ENCODE results near the gene BCOR. TPM values are rescaled to one million over a fixed set of nuclear protein-coding genes. Genes with fewer than 3 reads are reported as not detected.

The BCOR gene
- total and polyA plus RNA-seq, 9 of the 15 experiments (the other 6 are each of a cell fraction or from before 2014, with no cell fraction given) = 27.5 to 113 (median 37.6) TPM

DNA sequence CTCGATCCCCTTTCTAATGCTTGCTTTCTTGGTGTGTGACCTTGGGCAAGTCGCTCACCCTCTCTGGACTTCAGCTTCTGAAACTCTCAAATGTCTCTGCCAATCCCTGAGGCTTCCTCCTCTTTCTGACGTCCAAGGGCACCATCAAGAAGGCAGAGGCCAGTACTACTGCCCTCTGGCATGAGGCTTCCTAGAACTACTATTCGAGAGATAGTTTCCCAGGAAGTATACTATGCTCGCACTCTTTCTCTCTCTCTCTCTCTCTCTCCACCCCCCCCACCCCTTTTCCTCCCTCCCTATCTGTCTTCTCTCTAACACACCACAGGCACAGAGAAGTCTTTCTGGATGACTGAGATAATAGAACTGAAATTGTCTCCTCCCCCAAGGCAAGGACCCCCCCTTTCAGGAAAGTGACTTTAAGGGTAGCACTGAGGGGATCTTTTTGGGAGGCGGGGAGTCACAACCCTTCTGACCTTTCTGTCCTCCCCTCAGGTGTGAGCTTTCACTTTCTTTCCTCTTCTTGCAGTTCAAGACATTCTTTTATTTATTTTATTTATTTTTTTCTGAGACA, 20.0 kb upstream of the BCOR start (continued):
- TF ChIP-seq, protein P1, sequence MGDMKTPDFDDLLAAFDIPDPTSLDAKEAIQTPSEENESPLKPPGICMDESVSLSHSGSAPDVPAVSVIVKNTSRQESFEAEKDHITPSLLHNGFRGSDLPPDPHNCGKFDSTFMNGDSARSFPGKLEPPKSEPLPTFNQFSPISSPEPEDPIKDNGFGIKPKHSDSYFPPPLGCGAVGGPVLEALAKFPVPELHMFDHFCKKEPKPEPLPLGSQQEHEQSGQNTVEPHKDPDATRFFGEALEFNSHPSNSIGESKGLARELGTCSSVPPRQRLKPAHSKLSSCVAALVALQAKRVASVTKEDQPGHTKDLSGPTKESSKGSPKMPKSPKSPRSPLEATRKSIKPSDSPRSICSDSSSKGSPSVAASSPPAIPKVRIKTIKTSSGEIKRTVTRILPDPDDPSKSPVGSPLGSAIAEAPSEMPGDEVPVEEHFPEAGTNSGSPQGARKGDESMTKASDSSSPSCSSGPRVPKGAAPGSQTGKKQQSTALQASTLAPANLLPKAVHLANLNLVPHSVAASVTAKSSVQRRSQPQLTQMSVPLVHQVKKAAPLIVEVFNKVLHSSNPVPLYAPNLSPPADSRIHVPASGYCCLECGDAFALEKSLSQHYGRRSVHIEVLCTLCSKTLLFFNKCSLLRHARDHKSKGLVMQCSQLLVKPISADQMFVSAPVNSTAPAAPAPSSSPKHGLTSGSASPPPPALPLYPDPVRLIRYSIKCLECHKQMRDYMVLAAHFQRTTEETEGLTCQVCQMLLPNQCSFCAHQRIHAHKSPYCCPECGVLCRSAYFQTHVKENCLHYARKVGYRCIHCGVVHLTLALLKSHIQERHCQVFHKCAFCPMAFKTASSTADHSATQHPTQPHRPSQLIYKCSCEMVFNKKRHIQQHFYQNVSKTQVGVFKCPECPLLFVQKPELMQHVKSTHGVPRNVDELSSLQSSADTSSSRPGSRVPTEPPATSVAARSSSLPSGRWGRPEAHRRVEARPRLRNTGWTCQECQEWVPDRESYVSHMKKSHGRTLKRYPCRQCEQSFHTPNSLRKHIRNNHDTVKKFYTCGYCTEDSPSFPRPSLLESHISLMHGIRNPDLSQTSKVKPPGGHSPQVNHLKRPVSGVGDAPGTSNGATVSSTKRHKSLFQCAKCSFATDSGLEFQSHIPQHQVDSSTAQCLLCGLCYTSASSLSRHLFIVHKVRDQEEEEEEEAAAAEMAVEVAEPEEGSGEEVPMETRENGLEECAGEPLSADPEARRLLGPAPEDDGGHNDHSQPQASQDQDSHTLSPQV (IDR thresholded peaks at IDR 0.05) = peak; percentile 79
- TF ChIP-seq ETV1 (tag; conservative IDR thresholded peaks at IDR 0.05; ENCODE audit: low read depth) (peak; percentile 72), SMARCA4 (IDR thresholded peaks at IDR 0.05) (peak; percentile 86), HDAC2 (IDR thresholded peaks at IDR 0.05) (peak; percentile 31; the same call in 1 of the 2 replicates), TBL1XR1 (IDR thresholded peaks at IDR 0.05; ENCODE audit: low read length in 2 of 2) (peak; percentile 60 to 70; a peak in 3 of 4 replicates), ZKSCAN1 (IDR thresholded peaks at IDR 0.05; ENCODE audit: low read depth, low read length) (no peak), NFIC (IDR thresholded peaks at IDR 0.05) (peak; percentile 63), ZBED1 (IDR thresholded peaks at IDR 0.05) (no peak), BRD9 (IDR thresholded peaks at IDR 0.05; ENCODE audit: low read depth, partially characterized antibody) (peak; percentile 80), RBBP5 (IDR thresholded peaks at IDR 0.05; ENCODE audit: borderline replicate concordance, insufficient read depth, low read length, poor library complexity, severe bottlenecking) (no peak), MTA1 (IDR thresholded peaks at IDR 0.05; ENCODE audit: borderline replicate concordance) (peak; percentile 50; the same call in 1 of the 2 replicates), TBP (optimal IDR thresholded peaks at IDR 0.05; ENCODE audit: low read depth, low read length) (peak; percentile 20), NR0B1 (IDR thresholded peaks at IDR 0.05; ENCODE audit: partially characterized antibody) (no peak), NR2F6 (CRISPR knock-in tag; IDR thresholded peaks at IDR 0.05) (no peak)
- TF ChIP-seq, protein P2, sequence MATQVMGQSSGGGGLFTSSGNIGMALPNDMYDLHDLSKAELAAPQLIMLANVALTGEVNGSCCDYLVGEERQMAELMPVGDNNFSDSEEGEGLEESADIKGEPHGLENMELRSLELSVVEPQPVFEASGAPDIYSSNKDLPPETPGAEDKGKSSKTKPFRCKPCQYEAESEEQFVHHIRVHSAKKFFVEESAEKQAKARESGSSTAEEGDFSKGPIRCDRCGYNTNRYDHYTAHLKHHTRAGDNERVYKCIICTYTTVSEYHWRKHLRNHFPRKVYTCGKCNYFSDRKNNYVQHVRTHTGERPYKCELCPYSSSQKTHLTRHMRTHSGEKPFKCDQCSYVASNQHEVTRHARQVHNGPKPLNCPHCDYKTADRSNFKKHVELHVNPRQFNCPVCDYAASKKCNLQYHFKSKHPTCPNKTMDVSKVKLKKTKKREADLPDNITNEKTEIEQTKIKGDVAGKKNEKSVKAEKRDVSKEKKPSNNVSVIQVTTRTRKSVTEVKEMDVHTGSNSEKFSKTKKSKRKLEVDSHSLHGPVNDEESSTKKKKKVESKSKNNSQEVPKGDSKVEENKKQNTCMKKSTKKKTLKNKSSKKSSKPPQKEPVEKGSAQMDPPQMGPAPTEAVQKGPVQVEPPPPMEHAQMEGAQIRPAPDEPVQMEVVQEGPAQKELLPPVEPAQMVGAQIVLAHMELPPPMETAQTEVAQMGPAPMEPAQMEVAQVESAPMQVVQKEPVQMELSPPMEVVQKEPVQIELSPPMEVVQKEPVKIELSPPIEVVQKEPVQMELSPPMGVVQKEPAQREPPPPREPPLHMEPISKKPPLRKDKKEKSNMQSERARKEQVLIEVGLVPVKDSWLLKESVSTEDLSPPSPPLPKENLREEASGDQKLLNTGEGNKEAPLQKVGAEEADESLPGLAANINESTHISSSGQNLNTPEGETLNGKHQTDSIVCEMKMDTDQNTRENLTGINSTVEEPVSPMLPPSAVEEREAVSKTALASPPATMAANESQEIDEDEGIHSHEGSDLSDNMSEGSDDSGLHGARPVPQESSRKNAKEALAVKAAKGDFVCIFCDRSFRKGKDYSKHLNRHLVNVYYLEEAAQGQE (IDR thresholded peaks at IDR 0.05; ENCODE audit: borderline replicate concordance) = no peak
- TF ChIP-seq, protein P2 (CRISPR knock-in tag; IDR thresholded peaks at IDR 0.05; ENCODE audit: low read depth) = no peak
